ENCODE data around the gene TCAP. TPM values are rescaled to one million over a fixed set of nuclear protein-coding genes. Genes with fewer than 3 reads are reported as not detected.
A peak's percentile ranks its signal among the peaks of the same experiment; 100 is the strongest.

TCAP gene
- total RNA-seq, 3 donors from 2014 or later (not counting 1 experiment from before 2014, with no cell fraction given): 1.3 to 3.8 (median 2.4) TPM

DNA sequence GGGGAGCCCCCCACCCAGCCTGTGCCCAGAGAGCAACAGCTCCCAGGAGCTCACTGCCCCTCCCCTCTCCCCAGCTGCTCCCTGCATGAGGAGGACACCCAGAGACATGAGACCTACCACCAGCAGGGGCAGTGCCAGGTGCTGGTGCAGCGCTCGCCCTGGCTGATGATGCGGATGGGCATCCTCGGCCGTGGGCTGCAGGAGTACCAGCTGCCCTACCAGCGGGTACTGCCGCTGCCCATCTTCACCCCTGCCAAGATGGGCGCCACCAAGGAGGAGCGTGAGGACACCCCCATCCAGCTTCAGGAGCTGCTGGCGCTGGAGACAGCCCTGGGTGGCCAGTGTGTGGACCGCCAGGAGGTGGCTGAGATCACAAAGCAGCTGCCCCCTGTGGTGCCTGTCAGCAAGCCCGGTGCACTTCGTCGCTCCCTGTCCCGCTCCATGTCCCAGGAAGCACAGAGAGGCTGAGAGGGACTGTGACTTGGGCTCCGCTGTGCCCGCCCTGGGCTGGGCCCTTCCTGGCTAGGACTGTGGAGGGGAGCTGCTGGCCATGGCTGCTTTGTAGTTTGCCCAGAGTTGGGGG is 584 bp downstream of the TCAP start:
- no peak overlapping the region for H3K27ac Mint-ChIP-seq
- peaks cover 3% of the 10 kb centered on the region for H3K27me3 ChIP-seq (ENCODE audit: control insufficient read depth, insufficient read depth, low read length)
- H3K27me3 Mint-ChIP-seq (ENCODE audit: low read depth in 2 of 2): no peaks in the 10 kb centered on the region
- 81% methylated on average over 17 of the region's 17 CpGs for WGBS (ENCODE audit: insufficient coverage)
- no peak for TF ChIP-seq CTCF (IDR thresholded peaks at IDR 0.05)
- peaks cover 23% of the 10 kb centered on the region for H3K36me3 ChIP-seq (ENCODE audit: control insufficient read depth, insufficient read depth, low read length)
- no peaks in the 10 kb centered on the region for H3K9me3 ChIP-seq (ENCODE audit: control insufficient read depth, insufficient read depth, low read length)
- no peak overlapping the region for H3K4me3 Mint-ChIP-seq
- H3K36me3 Mint-ChIP-seq: no peaks in the 10 kb centered on the region
- peak in 1 of 3 donors; percentile 22 for ATAC-seq
- DNase-seq: peak in 1 of 2 donors; percentile 46
- intact Hi-C loops (cut with micrococcal nuclease): loop anchor here (5.0 kb wide), 1 partner anchor 43 kb away; no protein-coding TSS in a partner anchor
- no peak overlapping the region for H3K27ac ChIP-seq (ENCODE audit: low read length)
- H3K4me1 Mint-ChIP-seq: peaks cover 7 to 23% of the 10 kb centered on the region in 2 donors
- H3K4me3 ChIP-seq (ENCODE audit: low read length): no peak overlapping the region
- no peaks in the 10 kb centered on the region for H3K9me3 Mint-ChIP-seq
- H3K4me1 ChIP-seq (ENCODE audit: control insufficient read depth, insufficient read depth, low read length): peaks cover 23% of the 10 kb centered on the region

- no peak for ATAC-seq
- H3K27me3 Mint-ChIP-seq (ENCODE audit: low read depth in 2 of 2): no peaks in the 10 kb centered on the region
- TF ChIP-seq CTCF (IDR thresholded peaks at IDR 0.05): no peak
- H3K4me1 Mint-ChIP-seq: peaks cover 7 to 23% of the 10 kb centered on the region in 2 donors
- WGBS (ENCODE audit: insufficient coverage): 92% methylated on average over 2 of the region's 2 CpGs
- H3K36me3 Mint-ChIP-seq: no peaks in the 10 kb centered on the region
- no peak overlapping the region for H3K4me3 ChIP-seq (ENCODE audit: low read length)
- peaks cover 18% of the 10 kb centered on the region for H3K36me3 ChIP-seq (ENCODE audit: control insufficient read depth, insufficient read depth, low read length)
- no peaks in the 10 kb centered on the region for H3K9me3 ChIP-seq (ENCODE audit: control insufficient read depth, insufficient read depth, low read length)
- H3K4me1 ChIP-seq (ENCODE audit: control insufficient read depth, insufficient read depth, low read length): peaks cover 23% of the 10 kb centered on the region
- H3K9me3 Mint-ChIP-seq: no peaks in the 10 kb centered on the region
- H3K4me3 Mint-ChIP-seq: no peak overlapping the region
- intact Hi-C loops (cut with micrococcal nuclease): loop anchor here (5.0 kb wide), 1 partner anchor 44 kb away; no protein-coding TSS in a partner anchor
- no peak for DNase-seq
- no peak overlapping the region for H3K27ac Mint-ChIP-seq
- peaks cover 5% of the 10 kb centered on the region for H3K27me3 ChIP-seq (ENCODE audit: control insufficient read depth, insufficient read depth, low read length)
- H3K27ac ChIP-seq (ENCODE audit: low read length): no peak overlapping the region
Observed at GRCh38 chr17:39666231-39666600, 1.1 kb downstream of the TCAP start.

GRCh38 chr17:39666601-39667261 is 1.6 kb downstream of the TCAP start:
- H3K4me3 ChIP-seq (ENCODE audit: low read length): no peak overlapping the region
- H3K9me3 ChIP-seq (ENCODE audit: control insufficient read depth, insufficient read depth, low read length): no peaks in the 10 kb centered on the region
- H3K9me3 Mint-ChIP-seq: no peaks in the 10 kb centered on the region
- no peak overlapping the region for H3K27ac ChIP-seq (ENCODE audit: low read length)
- ATAC-seq (no peak), DNase-seq (no peak)
- H3K4me1 ChIP-seq (ENCODE audit: control insufficient read depth, insufficient read depth, low read length): peaks cover 23% of the 10 kb centered on the region
- H3K27me3 Mint-ChIP-seq (ENCODE audit: low read depth in 2 of 2): no peaks in the 10 kb centered on the region
- peak overlapping the region; percentile 84 for H3K4me3 Mint-ChIP-seq
- H3K27me3 ChIP-seq (ENCODE audit: control insufficient read depth, insufficient read depth, low read length): peaks cover 5% of the 10 kb centered on the region
- peaks cover 13% of the 10 kb centered on the region for H3K36me3 ChIP-seq (ENCODE audit: control insufficient read depth, insufficient read depth, low read length)
- no peaks in the 10 kb centered on the region for H3K36me3 Mint-ChIP-seq
- no peak for TF ChIP-seq CTCF (IDR thresholded peaks at IDR 0.05)
- peaks cover 7 to 24% of the 10 kb centered on the region in 2 donors for H3K4me1 Mint-ChIP-seq
- 70% methylated on average over 11 of the region's 11 CpGs for WGBS (ENCODE audit: insufficient coverage)
- H3K27ac Mint-ChIP-seq: peak overlapping the region in 1 of 2 donors; percentile 44
- intact Hi-C loops (cut with micrococcal nuclease): loop anchor here (5.0 kb wide), 1 partner anchor 44 kb away; no protein-coding TSS in a partner anchor

All from natural killer cell (primary cell).